DMS79 treated with DMSO at 0.1 percent for 48 hours (cell line): Measurements from ENCODE around the gene LRMDA.

Source experiments
- DNase-seq: peaks from one replicate; lab custom pipeline; 2025; lab: John Stamatoyannopoulos, UW

LRMDA gene

GRCh38 chr10:76086761-76087639 lies 655.6 kb downstream of the LRMDA start:
- DNase-seq, result no peak

GRCh38 chr10:76088008-76088407 lies 656.6 kb downstream of the LRMDA start:
- DNase-seq, result no peak

GRCh38 chr10:76088980-76089379 lies 657.6 kb downstream of the LRMDA start:
- DNase-seq, result no peak

GRCh38 chr10:76089556-76090180 lies 658.2 kb downstream of the LRMDA start:
- no peak for DNase-seq

- DNase-seq, result no peak
These were observed 660.5 kb downstream of the LRMDA start for GRCh38 chr10:76091926-76092325.

- no peak for DNase-seq
These were observed 675.2 kb downstream of the LRMDA start for GRCh38 chr10:76106611-76107010.

GRCh38 chr10:76108563-76109359 lies 677.3 kb downstream of the LRMDA start:
- DNase-seq, result no peak

- DNase-seq, result no peak
These were observed 680.0 kb downstream of the LRMDA start for GRCh38 chr10:76111404-76111803.

- no peak for DNase-seq
These were observed 680.8 kb downstream of the LRMDA start for GRCh38 chr10:76111986-76112825.

GRCh38 chr10:76112826-76113150 lies 681.4 kb downstream of the LRMDA start:
- DNase-seq, result no peak

- no peak for DNase-seq
These were observed 682.5 kb downstream of the LRMDA start for GRCh38 chr10:76113952-76114351.

- no peak for DNase-seq
These were observed 683.2 kb downstream of the LRMDA start for GRCh38 chr10:76114581-76115001.

- DNase-seq, result no peak
These were observed 683.7 kb downstream of the LRMDA start for GRCh38 chr10:76115131-76115470.

GRCh38 chr10:76115471-76116155 lies 684.2 kb downstream of the LRMDA start:
- no peak for DNase-seq

GRCh38 chr10:76116523-76116922 lies 685.1 kb downstream of the LRMDA start:
- no peak for DNase-seq

GRCh38 chr10:76117949-76118348 lies 686.5 kb downstream of the LRMDA start:
- DNase-seq, result no peak

- DNase-seq, result no peak
These were observed 687.6 kb downstream of the LRMDA start for GRCh38 chr10:76119036-76119435.

GRCh38 chr10:76119515-76119914 lies 688.1 kb downstream of the LRMDA start:
- no peak for DNase-seq

GRCh38 chr10:76122056-76122455 lies 690.6 kb downstream of the LRMDA start:
- DNase-seq, result no peak

GRCh38 chr10:76124280-76124679 lies 692.9 kb downstream of the LRMDA start:
- no peak for DNase-seq

GRCh38 chr10:76125900-76126299 lies 694.5 kb downstream of the LRMDA start:
- DNase-seq, result no peak
